ENCODE data around the gene GALNT3. TPM values are rescaled to one million over a fixed set of nuclear protein-coding genes. Genes with fewer than 3 reads are reported as not detected.

The GALNT3 gene
- total RNA-seq, 1 experiment from 2014 or later, result 9.8 TPM

DNA sequence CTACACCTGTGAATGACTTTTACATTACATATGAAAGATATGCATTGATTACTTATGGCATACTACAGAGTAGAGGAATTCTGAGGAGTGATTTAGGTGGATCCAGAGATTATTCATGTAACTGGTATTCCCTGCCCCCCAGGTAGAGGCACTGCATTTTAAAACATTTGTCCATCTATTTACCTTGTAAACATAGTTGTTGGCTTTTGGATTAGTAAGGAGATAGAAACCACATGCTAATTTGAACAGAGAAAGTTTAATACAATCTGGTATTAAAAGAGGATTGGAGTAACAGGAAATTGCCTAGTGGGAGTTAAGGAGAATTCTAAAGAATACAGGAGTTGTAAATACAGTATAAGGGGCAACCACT lies 15.9 kb downstream of the GALNT3 start:
- no peaks in the 10 kb centered on the region for H4K20me1 ChIP-seq (ENCODE audit: insufficient read depth)
- no peak overlapping the region for H3K4me3 ChIP-seq (replicated peaks in 1 of 2; ENCODE audit: low read depth in 1 of 2, low read length in 2 of 2)
- H3K9me2 ChIP-seq (ENCODE audit: insufficient read depth), result no peaks in the 10 kb centered on the region
- ATAC-seq, result no peak
- no peaks in the 10 kb centered on the region for H3K36me3 ChIP-seq (ENCODE audit: control insufficient read depth in 1 of 2, insufficient read depth in 2 of 2, low read length in 2 of 2)
- H3K27ac ChIP-seq (ENCODE audit: low read depth, low read length), result no peak overlapping the region
- BruUV-seq (replicated peaks), result no TSS peak
- no peaks in the 10 kb centered on the region for H3K27me3 ChIP-seq (ENCODE audit: insufficient read depth, low read length)
- RAD21 ChIA-PET (ENCODE audit: low non-redundant PET in 1 of 2, low total read pairs in 2 of 2, uncharacterized antibody in 2 of 2, unreplicated experiment in 2 of 2), result no interaction called here
- no peaks in the 10 kb centered on the region for H3K4me1 ChIP-seq (ENCODE audit: control insufficient read depth in 1 of 2, insufficient read depth in 2 of 2, low read length in 2 of 2)
- intact Hi-C loops (cut with micrococcal nuclease), result no loop called here
- POLR2A ChIA-PET, result no interaction called here
- H3K79me2 ChIP-seq (ENCODE audit: insufficient read depth, low read length), result no peaks in the 10 kb centered on the region; the same call in 1 of the 2 replicates
- no peak overlapping the region for H2AFZ ChIP-seq (ENCODE audit: low read depth, low read length, poor library complexity, severe bottlenecking)
- CTCF ChIA-PET, result no interaction called here
- no peak for TF ChIP-seq SRF (IDR thresholded peaks at IDR 0.05; ENCODE audit: low read depth)
- TF ChIP-seq, protein P1, sequence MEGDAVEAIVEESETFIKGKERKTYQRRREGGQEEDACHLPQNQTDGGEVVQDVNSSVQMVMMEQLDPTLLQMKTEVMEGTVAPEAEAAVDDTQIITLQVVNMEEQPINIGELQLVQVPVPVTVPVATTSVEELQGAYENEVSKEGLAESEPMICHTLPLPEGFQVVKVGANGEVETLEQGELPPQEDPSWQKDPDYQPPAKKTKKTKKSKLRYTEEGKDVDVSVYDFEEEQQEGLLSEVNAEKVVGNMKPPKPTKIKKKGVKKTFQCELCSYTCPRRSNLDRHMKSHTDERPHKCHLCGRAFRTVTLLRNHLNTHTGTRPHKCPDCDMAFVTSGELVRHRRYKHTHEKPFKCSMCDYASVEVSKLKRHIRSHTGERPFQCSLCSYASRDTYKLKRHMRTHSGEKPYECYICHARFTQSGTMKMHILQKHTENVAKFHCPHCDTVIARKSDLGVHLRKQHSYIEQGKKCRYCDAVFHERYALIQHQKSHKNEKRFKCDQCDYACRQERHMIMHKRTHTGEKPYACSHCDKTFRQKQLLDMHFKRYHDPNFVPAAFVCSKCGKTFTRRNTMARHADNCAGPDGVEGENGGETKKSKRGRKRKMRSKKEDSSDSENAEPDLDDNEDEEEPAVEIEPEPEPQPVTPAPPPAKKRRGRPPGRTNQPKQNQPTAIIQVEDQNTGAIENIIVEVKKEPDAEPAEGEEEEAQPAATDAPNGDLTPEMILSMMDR (IDR thresholded peaks at IDR 0.05 in 2 of 3, conservative IDR thresholded peaks at IDR 0.05 in 1 of 3; ENCODE audit: borderline replicate concordance in 1 of 3, insufficient read depth in 1 of 3, low read depth in 2 of 3, low read length in 2 of 3), result no peak
- TF ChIP-seq RAD21 (IDR thresholded peaks at IDR 0.05; ENCODE audit: low read depth), result no peak
- no peak for TF ChIP-seq ZNF274 (IDR thresholded peaks at IDR 0.05; ENCODE audit: low read depth, low read length)
- no peak for TF ChIP-seq JUND (IDR thresholded peaks at IDR 0.05)
- no peak for TF ChIP-seq POLR2A (IDR thresholded peaks at IDR 0.05; ENCODE audit: borderline replicate concordance, extremely low read depth, insufficient read depth, insufficient read length)
- no peak for TF ChIP-seq EZH2 (IDR thresholded peaks at IDR 0.05)
- no peak for TF ChIP-seq EZH2phosphoT487 (IDR thresholded peaks at IDR 0.05; ENCODE audit: borderline replicate concordance)
- TF ChIP-seq, protein P2, sequence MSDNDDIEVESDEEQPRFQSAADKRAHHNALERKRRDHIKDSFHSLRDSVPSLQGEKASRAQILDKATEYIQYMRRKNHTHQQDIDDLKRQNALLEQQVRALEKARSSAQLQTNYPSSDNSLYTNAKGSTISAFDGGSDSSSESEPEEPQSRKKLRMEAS (IDR thresholded peaks at IDR 0.05), result no peak
- no peak for DNase-seq (ENCODE audit: low read depth, low spot score)
- H3K9ac ChIP-seq (ENCODE audit: low read length), result no peak overlapping the region
- no peaks in the 10 kb centered on the region; a peak in 1 of 4 replicates for H3K9me3 ChIP-seq (ENCODE audit: control insufficient read depth in 1 of 2, insufficient read depth in 1 of 2, low read depth in 1 of 2, low read length in 2 of 2)
- no peak overlapping the region for H3K4me2 ChIP-seq (ENCODE audit: low read length)
